Measurements from ENCODE around the gene LINGO4.

DNA sequence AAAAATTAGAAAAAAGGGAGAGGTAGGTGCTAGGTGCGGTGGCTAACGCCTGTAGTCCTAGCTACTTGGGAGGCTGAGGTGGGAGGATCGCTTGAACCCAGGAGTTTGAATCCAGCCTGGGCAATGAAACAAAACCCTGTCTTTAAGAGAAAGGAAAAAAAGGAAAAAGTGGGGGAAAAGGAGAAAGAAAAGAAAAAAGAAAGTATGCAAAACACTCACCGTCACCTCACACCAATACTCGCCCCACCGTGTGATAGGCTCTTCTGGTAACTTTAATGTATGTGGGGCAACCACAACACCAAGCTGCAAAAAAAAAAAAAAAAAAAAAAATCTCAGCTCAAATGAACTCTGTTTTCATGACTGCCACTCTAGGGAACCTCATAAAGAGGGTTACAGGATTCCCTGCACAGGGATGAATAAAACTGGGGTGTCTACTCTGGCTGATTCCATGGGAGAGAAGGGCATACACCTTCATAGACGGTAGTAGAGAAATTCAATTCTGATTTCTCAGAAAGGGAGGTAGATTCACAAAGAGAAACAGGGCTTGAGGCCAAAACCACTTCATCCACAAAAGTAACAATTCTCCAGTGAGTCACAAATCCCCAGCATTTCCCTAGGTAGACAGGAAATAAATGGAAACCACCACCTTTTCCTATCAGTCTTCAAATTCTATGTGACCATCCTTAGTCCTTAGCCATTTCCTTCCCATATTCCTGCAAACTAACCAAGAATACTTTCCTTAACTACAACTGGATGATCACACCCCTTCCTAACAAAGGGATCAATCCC is 44.4 kb downstream of the LINGO4 start:
- TF ChIP-seq, protein P1, sequence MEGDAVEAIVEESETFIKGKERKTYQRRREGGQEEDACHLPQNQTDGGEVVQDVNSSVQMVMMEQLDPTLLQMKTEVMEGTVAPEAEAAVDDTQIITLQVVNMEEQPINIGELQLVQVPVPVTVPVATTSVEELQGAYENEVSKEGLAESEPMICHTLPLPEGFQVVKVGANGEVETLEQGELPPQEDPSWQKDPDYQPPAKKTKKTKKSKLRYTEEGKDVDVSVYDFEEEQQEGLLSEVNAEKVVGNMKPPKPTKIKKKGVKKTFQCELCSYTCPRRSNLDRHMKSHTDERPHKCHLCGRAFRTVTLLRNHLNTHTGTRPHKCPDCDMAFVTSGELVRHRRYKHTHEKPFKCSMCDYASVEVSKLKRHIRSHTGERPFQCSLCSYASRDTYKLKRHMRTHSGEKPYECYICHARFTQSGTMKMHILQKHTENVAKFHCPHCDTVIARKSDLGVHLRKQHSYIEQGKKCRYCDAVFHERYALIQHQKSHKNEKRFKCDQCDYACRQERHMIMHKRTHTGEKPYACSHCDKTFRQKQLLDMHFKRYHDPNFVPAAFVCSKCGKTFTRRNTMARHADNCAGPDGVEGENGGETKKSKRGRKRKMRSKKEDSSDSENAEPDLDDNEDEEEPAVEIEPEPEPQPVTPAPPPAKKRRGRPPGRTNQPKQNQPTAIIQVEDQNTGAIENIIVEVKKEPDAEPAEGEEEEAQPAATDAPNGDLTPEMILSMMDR (IDR thresholded peaks at IDR 0.05) = no peak
- no peak for TF ChIP-seq POLR2A (IDR thresholded peaks at IDR 0.05)
